Fibroblast of lung (primary cell): ENCODE data around the gene BCL7B. TPM values are rescaled to one million over a fixed set of nuclear protein-coding genes. Genes with fewer than 3 reads are reported as not detected.
"Not testable (repeated sequence)": the region's sequence is repeated elsewhere in the genome, so short reads cannot be mapped to it uniquely, and the experiment has no call there.

ENCODE experiments used
- DNase-seq, 2 donors: peaks; one replicate each; pipeline versions ENCODE4 v3.0.0 to v3.0.0-alpha.2; 2010; ENCODE audit warnings: low read depth in 2 of 2
- H2AFZ ChIP-seq: 2 replicates; pipeline ENCODE4 v1.5.1; 2012; ENCODE audit warnings: low read length, control low read depth, inconsistent platforms
- H3K27ac ChIP-seq: 2 replicates; pipeline ENCODE4 v1.5.1; 2011; ENCODE audit warnings: low read length, control low read depth; ENCODE audit not compliant: insufficient read depth
- H3K27me3 ChIP-seq: 2 replicates; pipeline ENCODE4 v1.5.1; 2011; ENCODE audit warnings: mild to moderate bottlenecking, low read length; ENCODE audit not compliant: control insufficient read depth, insufficient read depth
- H3K36me3 ChIP-seq: 2 replicates; pipeline ENCODE4 v1.5.1; 2011; ENCODE audit warnings: low read length; ENCODE audit not compliant: control insufficient read depth, insufficient read depth
- H3K4me1 ChIP-seq: 2 replicates; pipeline ENCODE4 v1.5.1; 2011; ENCODE audit warnings: low read length; ENCODE audit not compliant: control insufficient read depth, insufficient read depth; ENCODE audit errors: extremely low read depth
- H3K4me2 ChIP-seq: 2 replicates; pipeline ENCODE4 v1.5.1; 2011; ENCODE audit warnings: low read length, control low read depth; ENCODE audit not compliant: insufficient read depth; ENCODE audit errors: extremely low read depth
- H3K4me3 ChIP-seq, 4 experiments: fragments of 200-600 bp in 1 of 4; sonication (generic) in 1 of 4; replicated peaks in 1 of 4; 2 replicates each; pipeline ENCODE4 v1.5.1; 2011 to 2016; ENCODE audit warnings: low read length in 4 of 4, low read depth in 3 of 4, mild to moderate bottlenecking in 3 of 4, control low read depth in 2 of 4, inconsistent platforms in 1 of 4, mixed read lengths in 1 of 4; ENCODE audit not compliant: insufficient read depth in 1 of 4; ENCODE audit errors: control extremely low read depth in 1 of 4
- H3K79me2 ChIP-seq: 2 replicates; pipeline ENCODE4 v1.5.1; 2012; ENCODE audit warnings: mild to moderate bottlenecking, low read length, inconsistent platforms; ENCODE audit not compliant: control insufficient read depth, insufficient read depth
- H3K9ac ChIP-seq: 2 replicates; pipeline ENCODE4 v1.5.1; 2011; ENCODE audit warnings: mild to moderate bottlenecking, low read length, control low read depth; ENCODE audit not compliant: insufficient read depth
- H3K9me3 ChIP-seq: 2 replicates; pipeline ENCODE4 v1.5.1; 2012; ENCODE audit warnings: low read depth, low read length; ENCODE audit not compliant: control insufficient read depth, insufficient read depth
- H4K20me1 ChIP-seq: 2 replicates; pipeline ENCODE4 v1.5.1; 2011; ENCODE audit warnings: low read length; ENCODE audit not compliant: control insufficient read depth, insufficient read depth; ENCODE audit errors: extremely low read depth
- CTCF ChIP-seq, 2 donors: IDR thresholded peaks in 1 of 2; conservative IDR thresholded peaks in 1 of 2; 1 replicate in 1 of 2; 2 replicates in 1 of 2; pipeline ENCODE4 v1.5.1; 2011 to 2012; ENCODE audit warnings: low read length in 2 of 2, control low read depth in 1 of 2, inconsistent platforms in 1 of 2, low read depth in 1 of 2, mild to moderate bottlenecking in 1 of 2
- EZH2 ChIP-seq: IDR thresholded peaks from 2 replicates; pipeline ENCODE4 v1.5.1; 2012; ENCODE audit warnings: low read length, control low read depth, mild to moderate bottlenecking; ENCODE audit errors: missing control alignments
- polyA plus RNA-seq, 2 donors: library from polyadenylated mRNA; depleted of rRNA in 1 of 2; stranded (reverse) in 1 of 2; unstranded in 1 of 2; fragments of >200 nt; gene quantifications; 2 replicates each; pipeline ENCODE4 v1.2.1, GENCODE V29; 2011 to 2012; ENCODE audit warnings: missing spikeins in 1 of 2
- total RNA-seq: library from RNA; depleted of rRNA; stranded (reverse); fragments of >200 nt; gene quantifications from 2 replicates; pipeline ENCODE4 v1.2.1, GENCODE V29; 2014

BCL7B gene
- total and polyA plus RNA-seq, 2 donors (not counting 1 experiment from before 2014, with no cell fraction given) = 26.9 to 53.9 TPM

DNA sequence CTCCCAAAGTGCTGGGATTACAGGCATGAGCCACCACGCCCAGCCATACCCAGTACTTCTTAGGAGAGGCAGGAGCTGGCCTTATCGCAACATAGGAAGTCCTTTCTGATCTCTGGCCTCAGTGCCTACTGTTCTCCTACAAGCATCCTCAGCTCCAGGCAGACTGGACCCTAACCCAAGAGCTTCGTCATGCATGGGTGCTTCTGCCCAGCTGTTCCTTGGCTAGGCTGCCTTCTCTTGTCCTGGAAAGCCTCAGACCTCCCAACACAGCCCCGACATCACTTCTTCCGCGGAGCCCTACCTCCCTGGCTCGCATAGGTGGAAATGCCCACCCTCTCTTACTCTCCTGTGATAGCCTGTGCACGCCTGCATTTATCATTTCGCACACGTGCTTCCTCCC, 15.8 kb downstream of the BCL7B start:
- no peaks in the 10 kb centered on the region for H3K9me3 ChIP-seq
- H3K9ac ChIP-seq = no peak overlapping the region
- peaks cover 18% of the 10 kb centered on the region for H3K36me3 ChIP-seq
- H3K4me1 ChIP-seq = no peaks in the 10 kb centered on the region
- no peak for DNase-seq
- no peaks in the 10 kb centered on the region for H3K27me3 ChIP-seq
- no peak for TF ChIP-seq CTCF (conservative IDR thresholded peaks at IDR 0.05 in 1 of 2, IDR thresholded peaks at IDR 0.05 in 1 of 2; ENCODE audit: low read depth in 1 of 2, low read length in 2 of 2)
- no peak for TF ChIP-seq EZH2
- H3K27ac ChIP-seq = no peak overlapping the region
- no peak overlapping the region for H3K4me3 ChIP-seq
- peaks cover 23% of the 10 kb centered on the region for H3K79me2 ChIP-seq
- no peak overlapping the region for H2AFZ ChIP-seq
- no peaks in the 10 kb centered on the region for H4K20me1 ChIP-seq
- no peak overlapping the region for H3K4me2 ChIP-seq

DNA sequence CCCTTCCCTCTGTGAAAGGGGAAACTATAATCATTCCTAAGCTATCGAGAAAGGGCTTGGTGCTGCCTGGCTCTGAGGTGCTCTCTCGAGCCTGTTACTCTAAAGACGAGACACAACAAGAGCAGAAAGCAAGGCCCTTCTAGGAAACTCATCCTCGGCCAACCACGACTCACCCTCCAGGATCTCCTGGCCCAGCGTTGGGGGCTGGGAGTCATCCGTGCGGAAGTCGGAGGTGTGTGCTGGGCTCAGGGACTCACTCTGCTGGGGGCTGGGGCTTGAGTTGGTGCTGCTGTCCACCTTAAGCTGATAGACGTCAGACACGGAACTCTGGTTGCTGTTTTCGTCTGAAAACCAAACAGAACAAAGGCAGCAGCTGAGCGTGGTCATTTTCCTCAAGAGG, 17.8 kb downstream of the BCL7B start:
- Histone ChIP-seq H3K9ac (no peak overlapping the region), H3K36me3 (peaks cover 22% of the 10 kb centered on the region), H3K9me3 (no peaks in the 10 kb centered on the region), H3K27me3 (no peaks in the 10 kb centered on the region), H3K4me3 (no peak overlapping the region), H4K20me1 (no peaks in the 10 kb centered on the region), H3K4me2 (no peak overlapping the region), H3K4me1 (no peaks in the 10 kb centered on the region), H3K27ac (no peak overlapping the region), H3K79me2 (peaks cover 14% of the 10 kb centered on the region), H2AFZ (no peak overlapping the region)
- TF ChIP-seq CTCF (conservative IDR thresholded peaks at IDR 0.05 in 1 of 2, IDR thresholded peaks at IDR 0.05 in 1 of 2; ENCODE audit: low read depth in 1 of 2, low read length in 2 of 2) (no peak), EZH2 (no peak)
- DNase-seq = no peak

- H3K4me2 ChIP-seq, H3K9ac ChIP-seq, H3K4me3 ChIP-seq, H3K9me3 ChIP-seq, H3K27me3 ChIP-seq, H3K79me2 ChIP-seq, H2AFZ ChIP-seq, H3K27ac ChIP-seq, H3K4me1 ChIP-seq, DNase-seq, H4K20me1 ChIP-seq: not testable (repeated sequence)
- H3K36me3 ChIP-seq = peaks cover 22% of the 10 kb centered on the region
Measured at GRCh38 chr7:73538510-73538909, 19.0 kb downstream of the BCL7B start.

DNA sequence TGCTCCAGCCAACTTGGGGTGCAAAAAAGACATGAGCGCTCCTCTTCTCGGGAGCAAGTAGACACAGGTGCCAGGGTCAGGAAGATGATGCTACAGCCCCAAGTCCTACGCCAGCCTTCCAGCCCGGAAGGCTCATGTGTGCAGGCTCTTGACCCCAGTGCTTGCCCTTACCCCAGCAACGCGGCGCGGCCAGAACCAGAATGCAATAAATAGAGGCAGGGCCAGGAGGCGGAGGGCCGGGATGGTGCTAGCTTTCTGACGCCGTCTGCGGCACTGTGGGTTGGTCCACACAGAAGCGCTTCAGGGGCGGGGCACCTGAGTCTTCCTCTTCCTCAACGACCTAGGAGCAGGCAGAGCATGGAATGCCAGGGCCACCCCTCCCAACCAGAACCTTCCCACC, 20.4 kb downstream of the BCL7B start:
- Histone ChIP-seq H2AFZ (no peak overlapping the region), H3K27ac (no peak overlapping the region), H3K9me3 (no peaks in the 10 kb centered on the region), H3K4me3 (no peak overlapping the region), H3K4me2 (no peak overlapping the region), H3K27me3 (no peaks in the 10 kb centered on the region), H3K9ac (no peak overlapping the region), H4K20me1 (no peaks in the 10 kb centered on the region), H3K4me1 (no peaks in the 10 kb centered on the region), H3K79me2 (peaks cover 5% of the 10 kb centered on the region), H3K36me3 (peaks cover 17% of the 10 kb centered on the region)
- no peak for DNase-seq
- TF ChIP-seq CTCF (conservative IDR thresholded peaks at IDR 0.05 in 1 of 2, IDR thresholded peaks at IDR 0.05 in 1 of 2; ENCODE audit: low read depth in 1 of 2, low read length in 2 of 2) (no peak), EZH2 (no peak)
